GM18507 (cell line): ENCODE data around the gene PGM5.
"Not testable (repeated sequence)": the region's sequence is repeated elsewhere in the genome, so short reads cannot be mapped to it uniquely, and the experiment has no call there.

Experiments used
- DNase-seq: peaks from one replicate; pipeline ENCODE4 v3.0.0; 2011; ENCODE audit warnings: low read depth; ENCODE audit not compliant: insufficient read length; ENCODE audit errors: extremely low spot score
- FAIRE-seq: peaks from 2 replicates; lab custom pipeline; 2011; peaks lifted over from hg19 to GRCh38; lab: Jason Lieb, UNC

PGM5 gene

GRCh38 chr9:68366933-68367547 is 10.6 kb downstream of the PGM5 start:
- not testable (repeated sequence) for DNase-seq, FAIRE-seq

GRCh38 chr9:68375789-68376188 is 19.4 kb downstream of the PGM5 start:
- FAIRE-seq, DNase-seq: not testable (repeated sequence)

- not testable (repeated sequence) for FAIRE-seq, DNase-seq
Measured at GRCh38 chr9:68377723-68378122, 21.3 kb downstream of the PGM5 start.

GRCh38 chr9:68383894-68384293 is 27.5 kb downstream of the PGM5 start:
- FAIRE-seq, DNase-seq: not testable (repeated sequence)

GRCh38 chr9:68389558-68389957 is 33.1 kb downstream of the PGM5 start:
- not testable (repeated sequence) for FAIRE-seq, DNase-seq

- not testable (repeated sequence) for FAIRE-seq, DNase-seq
Measured at GRCh38 chr9:68390737-68391136, 34.3 kb downstream of the PGM5 start.

GRCh38 chr9:68396411-68397094 is 40.1 kb downstream of the PGM5 start:
- DNase-seq, FAIRE-seq: not testable (repeated sequence)

GRCh38 chr9:68397095-68397423 is 40.6 kb downstream of the PGM5 start:
- FAIRE-seq, DNase-seq: not testable (repeated sequence)

GRCh38 chr9:68397796-68398195 is 41.4 kb downstream of the PGM5 start:
- not testable (repeated sequence) for FAIRE-seq, DNase-seq

- not testable (repeated sequence) for FAIRE-seq, DNase-seq
Measured at GRCh38 chr9:68398324-68398723, 41.9 kb downstream of the PGM5 start.

- DNase-seq, FAIRE-seq: not testable (repeated sequence)
Measured at GRCh38 chr9:68404421-68405185, 48.2 kb downstream of the PGM5 start.

- not testable (repeated sequence) for DNase-seq, FAIRE-seq
Measured at GRCh38 chr9:68411865-68412264, 55.5 kb downstream of the PGM5 start.

GRCh38 chr9:68412754-68413153 is 56.3 kb downstream of the PGM5 start:
- DNase-seq, FAIRE-seq: not testable (repeated sequence)

GRCh38 chr9:68415065-68415464 is 58.7 kb downstream of the PGM5 start:
- not testable (repeated sequence) for FAIRE-seq, DNase-seq

- FAIRE-seq (no peak), DNase-seq (no peak)
Measured at GRCh38 chr9:68416936-68417564, 60.6 kb downstream of the PGM5 start.

- FAIRE-seq = no peak
Measured at GRCh38 chr9:68417762-68418161, 61.4 kb downstream of the PGM5 start.

GRCh38 chr9:68418259-68418845 is 61.9 kb downstream of the PGM5 start:
- no peak for FAIRE-seq

More at GRCh38 chr9:68417762-68418161, 61.4 kb downstream of the PGM5 start:
- no peak for DNase-seq

GRCh38 chr9:68419901-68420300 is 63.5 kb downstream of the PGM5 start:
- FAIRE-seq (no peak), DNase-seq (no peak)

More at GRCh38 chr9:68418259-68418845, 61.9 kb downstream of the PGM5 start:
- DNase-seq = no peak

GRCh38 chr9:68426755-68427154 is 70.3 kb downstream of the PGM5 start:
- FAIRE-seq (no peak), DNase-seq (no peak)
